HL-60 (cell line): ENCODE results near the gene TRABD2B.

Experiments
- DNase-seq, 2 experiments: peaks; one replicate each; pipeline ENCODE4 v3.0.0-alpha.2; 2010 to 2020; ENCODE audit warnings: low read depth in 1 of 2, low spot score in 1 of 2
- H3K27ac ChIP-seq: fragments of 250-450 bp; sonication (Bioruptor Pico); replicated peaks from 2 replicates; pipeline ENCODE4 v1.5.1; 2020; ENCODE audit warnings: mild to moderate bottlenecking, moderate library complexity
- H3K27me3 ChIP-seq: fragments of 250-450 bp; sonication (Bioruptor Pico); 2 replicates; pipeline ENCODE4 v1.5.1; 2021; ENCODE audit warnings: mild to moderate bottlenecking, moderate library complexity; ENCODE audit not compliant: insufficient read depth, poor library complexity, severe bottlenecking
- H3K4me3 ChIP-seq: replicated peaks from 2 replicates; pipeline ENCODE4 v1.5.1; 2011; ENCODE audit warnings: mild to moderate bottlenecking, control low read depth, low read length; ENCODE audit not compliant: insufficient read depth
- GABPA ChIP-seq: IDR thresholded peaks from 2 replicates; pipeline ENCODE4 v1.6.1; 2012; ENCODE audit warnings: low read depth
- POLR2AphosphoS5 ChIP-seq: IDR thresholded peaks from 2 replicates; pipeline ENCODE4 v1.6.1; 2012; ENCODE audit warnings: low read depth
- SPI1 ChIP-seq: IDR thresholded peaks from 2 replicates; pipeline ENCODE4 v1.6.1; 2012; ENCODE audit warnings: low read depth, mild to moderate bottlenecking, borderline replicate concordance
- TF ChIP-seq, protein P1 (sequence below): IDR thresholded peaks from one replicate; pipeline ENCODE4 v1.5.1; 2011; ENCODE audit warnings: low read length, control low read depth, inconsistent platforms; ENCODE audit not compliant: insufficient read depth
- TF ChIP-seq, protein P2 (sequence below): IDR thresholded peaks from 2 replicates; pipeline ENCODE4 v1.6.1; 2012; ENCODE audit warnings: low read depth; ENCODE audit not compliant: insufficient replicate concordance

The TRABD2B gene

GRCh38 chr1:47872886-47873285 is 124.3 kb downstream of the TRABD2B start:
- no peak for DNase-seq
- Histone ChIP-seq H3K4me3 (no peak overlapping the region), H3K27ac (no peak overlapping the region), H3K27me3 (no peaks in the 10 kb centered on the region)
- no peak for TF ChIP-seq POLR2AphosphoS5
- no peak for TF ChIP-seq SPI1
- TF ChIP-seq, protein P1, sequence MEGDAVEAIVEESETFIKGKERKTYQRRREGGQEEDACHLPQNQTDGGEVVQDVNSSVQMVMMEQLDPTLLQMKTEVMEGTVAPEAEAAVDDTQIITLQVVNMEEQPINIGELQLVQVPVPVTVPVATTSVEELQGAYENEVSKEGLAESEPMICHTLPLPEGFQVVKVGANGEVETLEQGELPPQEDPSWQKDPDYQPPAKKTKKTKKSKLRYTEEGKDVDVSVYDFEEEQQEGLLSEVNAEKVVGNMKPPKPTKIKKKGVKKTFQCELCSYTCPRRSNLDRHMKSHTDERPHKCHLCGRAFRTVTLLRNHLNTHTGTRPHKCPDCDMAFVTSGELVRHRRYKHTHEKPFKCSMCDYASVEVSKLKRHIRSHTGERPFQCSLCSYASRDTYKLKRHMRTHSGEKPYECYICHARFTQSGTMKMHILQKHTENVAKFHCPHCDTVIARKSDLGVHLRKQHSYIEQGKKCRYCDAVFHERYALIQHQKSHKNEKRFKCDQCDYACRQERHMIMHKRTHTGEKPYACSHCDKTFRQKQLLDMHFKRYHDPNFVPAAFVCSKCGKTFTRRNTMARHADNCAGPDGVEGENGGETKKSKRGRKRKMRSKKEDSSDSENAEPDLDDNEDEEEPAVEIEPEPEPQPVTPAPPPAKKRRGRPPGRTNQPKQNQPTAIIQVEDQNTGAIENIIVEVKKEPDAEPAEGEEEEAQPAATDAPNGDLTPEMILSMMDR = no peak
- TF ChIP-seq, protein P2, sequence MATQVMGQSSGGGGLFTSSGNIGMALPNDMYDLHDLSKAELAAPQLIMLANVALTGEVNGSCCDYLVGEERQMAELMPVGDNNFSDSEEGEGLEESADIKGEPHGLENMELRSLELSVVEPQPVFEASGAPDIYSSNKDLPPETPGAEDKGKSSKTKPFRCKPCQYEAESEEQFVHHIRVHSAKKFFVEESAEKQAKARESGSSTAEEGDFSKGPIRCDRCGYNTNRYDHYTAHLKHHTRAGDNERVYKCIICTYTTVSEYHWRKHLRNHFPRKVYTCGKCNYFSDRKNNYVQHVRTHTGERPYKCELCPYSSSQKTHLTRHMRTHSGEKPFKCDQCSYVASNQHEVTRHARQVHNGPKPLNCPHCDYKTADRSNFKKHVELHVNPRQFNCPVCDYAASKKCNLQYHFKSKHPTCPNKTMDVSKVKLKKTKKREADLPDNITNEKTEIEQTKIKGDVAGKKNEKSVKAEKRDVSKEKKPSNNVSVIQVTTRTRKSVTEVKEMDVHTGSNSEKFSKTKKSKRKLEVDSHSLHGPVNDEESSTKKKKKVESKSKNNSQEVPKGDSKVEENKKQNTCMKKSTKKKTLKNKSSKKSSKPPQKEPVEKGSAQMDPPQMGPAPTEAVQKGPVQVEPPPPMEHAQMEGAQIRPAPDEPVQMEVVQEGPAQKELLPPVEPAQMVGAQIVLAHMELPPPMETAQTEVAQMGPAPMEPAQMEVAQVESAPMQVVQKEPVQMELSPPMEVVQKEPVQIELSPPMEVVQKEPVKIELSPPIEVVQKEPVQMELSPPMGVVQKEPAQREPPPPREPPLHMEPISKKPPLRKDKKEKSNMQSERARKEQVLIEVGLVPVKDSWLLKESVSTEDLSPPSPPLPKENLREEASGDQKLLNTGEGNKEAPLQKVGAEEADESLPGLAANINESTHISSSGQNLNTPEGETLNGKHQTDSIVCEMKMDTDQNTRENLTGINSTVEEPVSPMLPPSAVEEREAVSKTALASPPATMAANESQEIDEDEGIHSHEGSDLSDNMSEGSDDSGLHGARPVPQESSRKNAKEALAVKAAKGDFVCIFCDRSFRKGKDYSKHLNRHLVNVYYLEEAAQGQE = no peak
- TF ChIP-seq GABPA = no peak

- Histone ChIP-seq H3K27me3 (no peaks in the 10 kb centered on the region), H3K27ac (no peak overlapping the region), H3K4me3 (no peak overlapping the region)
- DNase-seq = no peak
- TF ChIP-seq GABPA = no peak
- no peak for TF ChIP-seq SPI1
- no peak for TF ChIP-seq POLR2AphosphoS5
- TF ChIP-seq, protein P2 = no peak
- TF ChIP-seq, protein P1 = no peak
Observed at GRCh38 chr1:47871799-47872353, 125.3 kb downstream of the TRABD2B start.

GRCh38 chr1:47870946-47871676 is 126.1 kb downstream of the TRABD2B start:
- H3K4me3 ChIP-seq = no peak overlapping the region
- no peak for DNase-seq
- TF ChIP-seq GABPA = no peak
- TF ChIP-seq, protein P1 = no peak
- H3K27ac ChIP-seq = no peak overlapping the region
- no peaks in the 10 kb centered on the region for H3K27me3 ChIP-seq

DNA sequence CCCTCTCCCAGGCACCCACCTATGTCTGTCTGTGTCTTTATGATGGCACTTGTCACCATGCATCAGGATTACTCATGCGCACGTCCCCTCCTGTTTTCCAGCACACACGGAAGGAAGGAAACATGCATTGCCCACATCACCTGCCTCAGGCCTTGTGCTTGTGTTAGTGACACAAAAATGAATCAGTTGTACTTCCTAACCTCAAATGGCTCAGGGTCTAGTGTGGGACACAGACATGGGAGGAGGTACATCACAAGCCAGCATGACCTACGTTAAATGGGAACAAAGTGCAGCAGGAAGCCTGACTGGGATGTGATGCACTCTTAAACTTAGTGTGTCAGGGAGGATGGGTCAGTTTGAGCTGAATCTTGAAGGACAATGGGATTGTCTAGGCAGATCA is 126.7 kb downstream of the TRABD2B start:
- no peak overlapping the region for H3K27ac ChIP-seq
- no peak overlapping the region for H3K4me3 ChIP-seq

More for the DNA sequence above, 126.7 kb downstream of the TRABD2B start:
- no peak for TF ChIP-seq POLR2AphosphoS5
- no peak for TF ChIP-seq SPI1
- TF ChIP-seq, protein P2 = no peak
- no peak for TF ChIP-seq GABPA
- TF ChIP-seq, protein P1 = no peak
- DNase-seq = no peak
- no peaks in the 10 kb centered on the region for H3K27me3 ChIP-seq
